Measurements from ENCODE around the gene BCAS1. TPM values are rescaled to one million over a fixed set of nuclear protein-coding genes. Genes with fewer than 3 reads are reported as not detected.

The BCAS1 gene
- total and polyA plus RNA-seq, 10 of the 15 experiments (the other 5 are each of a cell fraction or from before 2014, with no cell fraction given): 0.21 to 1.4 (median 0.55) TPM

DNA sequence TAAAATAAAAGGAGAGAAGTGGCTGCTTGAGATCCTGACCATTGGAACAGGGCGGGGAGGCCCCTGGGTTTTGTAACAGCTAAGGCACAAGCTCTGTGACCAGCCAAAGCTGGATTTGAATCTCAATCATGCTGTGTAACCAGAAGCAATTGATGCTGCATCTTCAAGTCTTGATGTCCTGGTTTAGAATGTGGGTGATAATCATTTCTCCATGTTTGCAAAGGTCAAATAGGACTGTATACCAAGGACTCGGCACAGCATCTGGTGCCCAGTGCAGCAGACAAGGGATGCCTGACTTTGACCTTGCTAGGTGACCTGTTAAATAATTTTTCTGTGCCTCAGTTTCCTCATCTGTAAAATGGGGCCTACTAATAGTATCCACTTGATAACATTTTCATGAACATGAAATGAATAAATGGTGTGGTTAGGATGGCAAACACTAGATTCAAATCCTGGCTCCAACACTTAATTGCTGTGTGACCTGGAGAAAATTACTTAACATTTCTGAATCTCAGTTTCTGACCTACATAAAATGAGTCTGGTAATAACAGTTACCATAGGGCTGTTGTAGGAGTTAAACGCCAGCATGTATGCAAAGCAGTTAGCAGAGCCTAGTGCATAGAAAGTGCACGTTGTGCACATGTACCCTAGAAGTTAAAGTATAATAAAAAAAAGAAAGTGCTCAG, 46.3 kb upstream of the BCAS1 start:
- POLR2A ChIA-PET: no interaction called here
- no peaks in the 10 kb centered on the region for H3K4me1 ChIP-seq (ENCODE audit: control insufficient read depth, insufficient read depth, low read length)
- no peak overlapping the region for H3K9ac ChIP-seq (ENCODE audit: control insufficient read depth, insufficient read depth, low read length)
- TF ChIP-seq NFXL1 (IDR thresholded peaks at IDR 0.05; ENCODE audit: borderline replicate concordance) (peak; percentile 74; the same call in 1 of the 2 replicates), PAX5 (IDR thresholded peaks at IDR 0.05; ENCODE audit: borderline replicate concordance, low read depth, low read length) (no peak)
- 38% methylated on average over 4 of the region's 4 CpGs for WGBS (ENCODE audit: insufficient coverage, insufficient replicate concordance, low lambda C conversion rate, missing lambda C conversion rate)
- H3K36me3 ChIP-seq (ENCODE audit: control insufficient read depth in 2 of 2, insufficient read depth in 2 of 2, low read length in 1 of 2): no peaks in the 10 kb centered on the region
- SMC1A ChIA-PET (ENCODE audit: uncharacterized antibody, unreplicated experiment): no interaction called here
- H3K9me3 ChIP-seq (replicated peaks; ENCODE audit: control insufficient read depth, insufficient read depth, low read length): no peaks in the 10 kb centered on the region; the same call in 2 of the 3 replicates
- no peaks in the 10 kb centered on the region for H4K20me1 ChIP-seq (ENCODE audit: control insufficient read depth, insufficient read depth)
- intact Hi-C loops (cut with micrococcal nuclease; ENCODE audit: unreplicated experiment): no loop called here
- no TSS peak for BruUV-seq (replicated peaks)
- in situ Hi-C loops (cut with MboI): no loop called here
- RAD21 ChIA-PET (ENCODE audit: unreplicated experiment): no interaction called here
- H3K4me3 ChIP-seq: no peak overlapping the region
- no peak for ATAC-seq
- no peaks in the 10 kb centered on the region for H3K27me3 ChIP-seq (replicated peaks in 1 of 2; ENCODE audit: control insufficient read depth in 2 of 2, insufficient read depth in 2 of 2, low read length in 1 of 2)
- CTCF ChIA-PET: no interaction called here
- H3K4me2 ChIP-seq (ENCODE audit: control insufficient read depth, insufficient read depth): no peak overlapping the region
- H3K27ac ChIP-seq (ENCODE audit: control insufficient read depth, insufficient read depth): no peak overlapping the region
- H3K79me2 ChIP-seq (ENCODE audit: control insufficient read depth, insufficient read depth, low read length): no peaks in the 10 kb centered on the region
- no peak for DNase-seq (ENCODE audit: low read depth, low spot score)
- H2AFZ ChIP-seq (ENCODE audit: control insufficient read depth, low read depth, low read length): no peak overlapping the region
- no peak for FAIRE-seq

DNA sequence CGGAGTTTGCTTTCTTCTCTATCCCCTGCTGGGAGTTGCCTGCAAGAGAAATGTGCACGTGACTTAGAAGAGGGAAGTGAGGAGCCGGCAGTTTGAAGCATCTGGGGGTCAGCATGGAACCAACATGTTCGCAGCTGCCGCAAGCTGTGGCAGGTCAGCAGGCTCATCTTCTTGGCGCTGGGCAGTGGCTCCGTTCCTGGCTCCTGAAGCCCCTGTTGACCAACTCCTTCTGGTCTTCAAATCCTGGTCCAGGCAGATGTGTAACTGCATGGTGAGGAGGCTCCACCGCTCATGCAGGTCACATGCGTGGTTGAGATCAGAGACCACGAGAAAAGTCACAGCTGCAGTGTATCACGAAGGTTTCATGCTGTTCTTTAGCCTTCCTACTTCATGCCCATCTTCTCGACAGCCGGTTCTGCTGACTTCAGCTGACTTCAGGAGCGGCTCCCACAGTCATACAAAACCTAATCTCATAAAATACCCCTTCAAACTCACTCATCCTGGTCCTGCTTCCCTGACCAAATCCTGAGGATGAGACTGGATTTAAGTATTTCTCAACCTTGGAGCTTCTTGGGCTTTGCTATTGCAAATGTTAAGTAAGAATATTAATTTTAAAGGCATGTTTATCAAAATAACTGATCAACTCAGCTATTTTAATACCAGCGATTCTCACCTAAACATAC, 44.9 kb upstream of the BCAS1 start:
- FAIRE-seq: no peak
- Histone ChIP-seq H3K27me3 (replicated peaks in 1 of 2; ENCODE audit: control insufficient read depth in 2 of 2, insufficient read depth in 2 of 2, low read length in 1 of 2) (no peaks in the 10 kb centered on the region), H3K4me1 (ENCODE audit: control insufficient read depth, insufficient read depth, low read length) (no peaks in the 10 kb centered on the region), H3K36me3 (ENCODE audit: control insufficient read depth in 2 of 2, insufficient read depth in 2 of 2, low read length in 1 of 2) (no peaks in the 10 kb centered on the region), H3K27ac (ENCODE audit: control insufficient read depth, insufficient read depth) (no peak overlapping the region), H3K9ac (ENCODE audit: control insufficient read depth, insufficient read depth, low read length) (no peak overlapping the region), H2AFZ (ENCODE audit: control insufficient read depth, low read depth, low read length) (no peak overlapping the region), H3K9me3 (replicated peaks; ENCODE audit: control insufficient read depth, insufficient read depth, low read length) (no peaks in the 10 kb centered on the region; the same call in 2 of the 3 replicates), H3K4me3 (no peak overlapping the region), H3K4me2 (ENCODE audit: control insufficient read depth, insufficient read depth) (no peak overlapping the region), H4K20me1 (ENCODE audit: control insufficient read depth, insufficient read depth) (no peaks in the 10 kb centered on the region), H3K79me2 (ENCODE audit: control insufficient read depth, insufficient read depth, low read length) (no peaks in the 10 kb centered on the region)
- BruUV-seq (replicated peaks): no TSS peak
- WGBS (ENCODE audit: insufficient coverage, insufficient replicate concordance, low lambda C conversion rate, missing lambda C conversion rate): 57% methylated on average over 15 of the region's 15 CpGs
- intact Hi-C loops (cut with micrococcal nuclease; ENCODE audit: unreplicated experiment): no loop called here
- SMC1A ChIA-PET (ENCODE audit: uncharacterized antibody, unreplicated experiment): interaction anchor here (1.0 kb wide), 1 partner anchor 9 kb away, joined by 3 read pairs; no protein-coding TSS in a partner anchor
- RAD21 ChIA-PET (ENCODE audit: unreplicated experiment): no interaction called here
- POLR2A ChIA-PET: no interaction called here
- ATAC-seq: no peak
- CTCF ChIA-PET: interaction anchor here (1.3 kb wide), 1 partner anchor 30 kb away, joined by 3 read pairs; no protein-coding TSS in a partner anchor
- in situ Hi-C loops (cut with MboI): no loop called here
- TF ChIP-seq NFXL1 (IDR thresholded peaks at IDR 0.05; ENCODE audit: borderline replicate concordance): peak; percentile 38; the same call in 1 of the 2 replicates
- 0 out of 4 replicates have a peak, but pooled peaks of 1 of the 2 experiments have one; percentile 18 for TF ChIP-seq BHLHE40 (IDR thresholded peaks at IDR 0.05; ENCODE audit: borderline replicate concordance in 1 of 2, low read depth in 2 of 2, low read length in 1 of 2)
- no peak for TF ChIP-seq CREB1 (IDR thresholded peaks at IDR 0.05; ENCODE audit: low read depth)
- DNase-seq (ENCODE audit: low read depth, low spot score): no peak
